SU-DHL-6 (cell line): ENCODE measurements around the gene VAMP1.

Source experiments
- EZH2phosphoT487 ChIP-seq: fragments of 200-600 bp; sonication (generic), shearing (Covaris generic); conservative IDR thresholded peaks from 2 replicates; pipeline ENCODE4 v1.6.1; 2018; ENCODE audit warnings: mild to moderate bottlenecking, antibody characterized with exemption, low read length, moderate library complexity, mixed read lengths
- TF ChIP-seq, protein P1 (sequence below): fragments of 200-600 bp; sonication (generic); IDR thresholded peaks from one replicate; pipeline ENCODE4 v1.5.1; 2017; ENCODE audit warnings: antibody characterized with exemption, mild to moderate bottlenecking, low read length, moderate library complexity; ENCODE audit not compliant: insufficient read depth, poor library complexity, severe bottlenecking

DNA sequence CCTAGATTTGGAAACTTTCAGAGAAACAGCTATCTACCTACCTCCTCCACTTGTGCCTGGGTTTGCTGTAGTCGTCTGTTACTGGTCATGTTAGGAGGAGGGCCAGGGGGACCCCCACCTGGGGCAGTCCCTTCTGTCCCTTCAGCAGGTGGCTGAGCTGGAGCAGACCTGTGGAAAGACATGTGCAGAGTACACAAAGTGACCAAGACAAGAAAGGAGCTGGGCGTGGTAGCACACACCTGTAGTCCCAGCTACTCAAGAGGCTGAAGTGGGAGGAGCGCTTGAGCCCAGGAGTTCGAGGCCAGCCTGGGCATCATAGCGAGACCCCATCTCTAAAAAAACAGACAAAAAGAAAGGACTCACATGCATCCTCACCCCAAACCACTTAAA is 4.3 kb downstream of the VAMP1 start:
- TF ChIP-seq, protein P1, sequence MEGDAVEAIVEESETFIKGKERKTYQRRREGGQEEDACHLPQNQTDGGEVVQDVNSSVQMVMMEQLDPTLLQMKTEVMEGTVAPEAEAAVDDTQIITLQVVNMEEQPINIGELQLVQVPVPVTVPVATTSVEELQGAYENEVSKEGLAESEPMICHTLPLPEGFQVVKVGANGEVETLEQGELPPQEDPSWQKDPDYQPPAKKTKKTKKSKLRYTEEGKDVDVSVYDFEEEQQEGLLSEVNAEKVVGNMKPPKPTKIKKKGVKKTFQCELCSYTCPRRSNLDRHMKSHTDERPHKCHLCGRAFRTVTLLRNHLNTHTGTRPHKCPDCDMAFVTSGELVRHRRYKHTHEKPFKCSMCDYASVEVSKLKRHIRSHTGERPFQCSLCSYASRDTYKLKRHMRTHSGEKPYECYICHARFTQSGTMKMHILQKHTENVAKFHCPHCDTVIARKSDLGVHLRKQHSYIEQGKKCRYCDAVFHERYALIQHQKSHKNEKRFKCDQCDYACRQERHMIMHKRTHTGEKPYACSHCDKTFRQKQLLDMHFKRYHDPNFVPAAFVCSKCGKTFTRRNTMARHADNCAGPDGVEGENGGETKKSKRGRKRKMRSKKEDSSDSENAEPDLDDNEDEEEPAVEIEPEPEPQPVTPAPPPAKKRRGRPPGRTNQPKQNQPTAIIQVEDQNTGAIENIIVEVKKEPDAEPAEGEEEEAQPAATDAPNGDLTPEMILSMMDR = no peak
- TF ChIP-seq EZH2phosphoT487 = no peak
